GM19452 (cell line): ENCODE data around the gene VPS16.
"Not testable (repeated sequence)": the region's sequence is repeated elsewhere in the genome, so short reads cannot be mapped to it uniquely, and the experiment has no call there.

Experiments
- ATAC-seq: cut with Tn5 transposase; IDR thresholded peaks from one replicate; pipeline ENCODE4 v1.9.1; 2021; ENCODE audit not compliant: unreplicated experiment

The VPS16 gene

DNA sequence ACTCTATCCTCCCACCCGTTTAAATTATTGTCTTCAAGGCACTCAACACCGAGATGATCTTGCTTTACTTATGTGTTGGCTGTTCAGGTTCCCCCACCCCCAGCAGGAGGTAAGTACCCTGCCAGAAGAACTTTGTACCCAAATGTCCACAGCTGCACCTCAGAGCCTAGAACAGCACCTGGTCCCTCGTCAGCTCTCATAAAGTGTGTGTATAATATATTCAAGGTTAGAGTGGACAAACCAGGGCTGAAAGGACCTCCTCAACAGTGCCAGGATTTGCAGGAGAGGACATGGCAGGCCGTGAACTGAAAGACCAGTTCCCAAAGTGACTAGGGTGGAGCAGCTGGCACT lies 34.2 kb upstream of the VPS16 start:
- ATAC-seq = no peak

DNA sequence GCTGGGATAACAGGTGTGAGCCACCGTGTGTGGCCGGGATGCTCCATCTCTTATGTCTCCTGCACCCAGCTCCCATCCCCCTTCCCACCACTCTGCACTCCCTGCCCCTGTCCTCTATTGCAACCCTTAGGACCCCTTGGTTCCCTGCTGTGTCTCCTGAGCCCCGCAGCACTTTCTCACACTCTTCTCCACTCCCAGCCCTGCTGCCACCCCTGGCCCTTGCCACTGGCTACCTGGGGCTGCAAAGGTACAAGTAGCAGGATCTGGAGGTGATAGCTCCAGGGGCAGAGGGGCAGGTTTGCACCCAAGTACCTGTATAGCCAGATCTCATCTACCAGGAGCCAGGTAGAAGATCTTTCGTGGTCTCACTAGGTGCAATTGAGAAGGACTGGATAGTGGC lies 33.5 kb upstream of the VPS16 start:
- no peak for ATAC-seq

GRCh38 chr20:2807929-2808328 lies 32.6 kb upstream of the VPS16 start:
- ATAC-seq = not testable (repeated sequence)

DNA sequence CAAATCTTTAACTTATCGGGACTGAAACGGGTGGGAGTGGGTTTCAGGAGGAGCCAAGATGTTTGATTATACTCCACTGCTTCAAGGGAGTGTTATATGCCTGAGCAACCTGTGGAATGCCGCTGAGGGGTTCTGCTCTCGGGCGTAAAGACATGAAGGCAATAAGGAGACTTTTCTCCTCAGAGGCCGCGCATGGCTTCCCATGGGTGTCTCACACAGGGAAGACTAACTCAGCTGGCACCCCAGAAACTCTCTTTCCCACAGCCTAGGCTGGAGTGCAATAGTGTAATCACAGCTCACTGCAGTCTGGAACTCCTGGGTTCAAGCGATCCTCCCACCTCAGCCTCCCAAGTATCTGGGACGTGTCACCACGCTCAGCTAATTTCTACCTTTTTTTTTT lies 30.9 kb upstream of the VPS16 start:
- no peak for ATAC-seq

- ATAC-seq = no peak
Observed at GRCh38 chr20:2812189-2812588, 28.4 kb upstream of the VPS16 start.

- no peak for ATAC-seq
Observed at GRCh38 chr20:2814076-2814475, 26.5 kb upstream of the VPS16 start.

GRCh38 chr20:2814587-2815051 lies 25.9 kb upstream of the VPS16 start, which contains the start of gene C20orf141:
Gene C20orf141, plus strand, starts transcription at chr20:2814987. Its CDS starts 198 bp downstream, at chr20:2815185.
- no peak for ATAC-seq

DNA sequence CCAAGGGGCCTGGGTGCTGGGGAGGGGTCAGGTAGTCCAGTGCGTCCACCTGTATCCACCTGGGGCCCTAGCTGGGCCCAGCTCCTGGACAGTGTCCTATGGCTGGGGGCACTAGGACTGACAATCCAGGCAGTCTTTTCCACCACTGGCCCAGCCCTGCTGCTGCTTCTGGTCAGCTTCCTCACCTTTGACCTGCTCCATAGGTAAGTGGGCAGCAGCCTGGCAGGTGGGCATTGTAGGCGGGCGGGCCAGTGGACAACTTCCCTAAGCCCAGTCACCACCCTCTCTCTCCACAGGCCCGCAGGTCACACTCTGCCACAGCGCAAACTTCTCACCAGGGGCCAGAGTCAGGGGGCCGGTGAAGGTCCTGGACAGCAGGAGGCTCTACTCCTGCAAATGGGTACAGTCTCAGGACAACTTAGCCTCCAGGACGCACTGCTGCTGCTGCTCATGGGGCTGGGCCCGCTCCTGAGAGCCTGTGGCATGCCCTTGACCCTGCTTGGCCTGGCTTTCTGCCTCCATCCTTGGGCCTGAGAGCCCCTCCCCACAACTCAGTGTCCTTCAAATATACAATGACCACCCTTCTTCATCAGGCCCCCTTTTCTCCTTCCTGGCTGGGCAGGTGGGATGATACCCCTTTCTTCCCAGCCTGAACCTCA lies 25.2 kb upstream of the VPS16 start:
- no peak for ATAC-seq

DNA sequence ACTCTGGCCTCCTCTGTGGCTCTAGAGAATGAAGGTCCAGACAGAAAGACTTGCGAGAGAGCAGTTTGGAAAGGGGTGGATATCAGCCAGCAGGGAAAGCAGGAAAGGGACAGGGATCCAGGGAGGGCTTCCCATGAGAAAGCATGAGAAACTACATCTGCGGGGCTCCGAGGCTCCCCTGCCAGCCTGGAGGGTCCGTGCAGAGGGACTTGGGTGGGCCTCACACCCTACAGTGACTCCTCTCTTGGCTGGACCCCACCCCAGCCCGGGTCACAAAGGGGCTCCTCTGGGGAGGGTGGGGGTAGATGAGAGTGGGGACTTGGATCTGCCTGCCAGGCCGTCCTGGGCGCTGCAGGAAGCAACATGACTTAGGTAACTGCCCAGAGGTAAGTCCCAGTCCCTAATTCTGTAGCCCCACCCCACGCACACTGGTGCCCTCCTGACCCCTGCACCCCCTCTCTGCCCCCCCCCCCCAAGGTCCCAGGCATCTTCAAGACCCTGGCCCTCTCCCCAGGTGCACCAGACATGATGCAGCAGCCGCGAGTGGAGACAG lies 24.4 kb upstream of the VPS16 start, which contains the start of gene TMEM239:
TSS of gene TMEM239 (plus strand) at position 335 of the 553 bp plus-strand sequence. CDS start at position 526, 191 bp downstream.
- ATAC-seq = no peak

DNA sequence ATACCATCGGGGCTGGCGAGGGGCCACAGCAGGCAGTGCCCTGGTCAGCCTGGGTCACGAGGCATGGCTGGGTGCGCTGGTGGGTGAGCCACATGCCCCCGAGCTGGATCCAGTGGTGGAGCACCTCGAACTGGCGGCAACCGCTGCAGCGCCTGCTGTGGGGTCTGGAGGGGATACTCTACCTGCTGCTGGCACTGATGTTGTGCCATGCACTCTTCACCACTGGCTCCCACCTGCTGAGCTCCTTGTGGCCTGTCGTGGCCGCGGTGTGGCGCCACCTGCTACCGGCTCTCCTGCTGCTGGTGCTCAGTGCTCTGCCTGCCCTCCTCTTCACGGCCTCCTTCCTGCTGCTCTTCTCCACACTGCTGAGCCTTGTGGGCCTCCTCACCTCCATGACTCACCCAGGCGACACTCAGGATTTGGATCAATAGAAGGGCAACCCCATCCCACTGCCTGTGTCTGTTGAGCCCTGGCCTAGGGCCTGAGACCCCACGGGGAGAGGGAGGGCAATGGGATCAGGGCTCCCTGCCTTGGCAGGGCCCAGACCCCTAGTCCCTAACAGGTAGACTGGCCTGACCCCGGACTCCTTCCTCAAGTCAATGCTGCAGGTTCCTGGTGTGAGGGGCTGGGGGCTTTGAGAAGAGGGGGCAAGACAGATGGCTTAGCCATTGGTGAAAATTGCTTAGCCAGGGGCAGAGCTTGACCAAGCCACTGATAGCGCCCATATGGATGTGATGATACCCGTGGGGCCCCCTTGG lies 23.8 kb upstream of the VPS16 start:
- no peak for ATAC-seq

- no peak for ATAC-seq
Observed at GRCh38 chr20:2817341-2817726, 23.2 kb upstream of the VPS16 start.

- ATAC-seq = no peak
Observed at GRCh38 chr20:2817891-2818595, 22.5 kb upstream of the VPS16 start.

DNA sequence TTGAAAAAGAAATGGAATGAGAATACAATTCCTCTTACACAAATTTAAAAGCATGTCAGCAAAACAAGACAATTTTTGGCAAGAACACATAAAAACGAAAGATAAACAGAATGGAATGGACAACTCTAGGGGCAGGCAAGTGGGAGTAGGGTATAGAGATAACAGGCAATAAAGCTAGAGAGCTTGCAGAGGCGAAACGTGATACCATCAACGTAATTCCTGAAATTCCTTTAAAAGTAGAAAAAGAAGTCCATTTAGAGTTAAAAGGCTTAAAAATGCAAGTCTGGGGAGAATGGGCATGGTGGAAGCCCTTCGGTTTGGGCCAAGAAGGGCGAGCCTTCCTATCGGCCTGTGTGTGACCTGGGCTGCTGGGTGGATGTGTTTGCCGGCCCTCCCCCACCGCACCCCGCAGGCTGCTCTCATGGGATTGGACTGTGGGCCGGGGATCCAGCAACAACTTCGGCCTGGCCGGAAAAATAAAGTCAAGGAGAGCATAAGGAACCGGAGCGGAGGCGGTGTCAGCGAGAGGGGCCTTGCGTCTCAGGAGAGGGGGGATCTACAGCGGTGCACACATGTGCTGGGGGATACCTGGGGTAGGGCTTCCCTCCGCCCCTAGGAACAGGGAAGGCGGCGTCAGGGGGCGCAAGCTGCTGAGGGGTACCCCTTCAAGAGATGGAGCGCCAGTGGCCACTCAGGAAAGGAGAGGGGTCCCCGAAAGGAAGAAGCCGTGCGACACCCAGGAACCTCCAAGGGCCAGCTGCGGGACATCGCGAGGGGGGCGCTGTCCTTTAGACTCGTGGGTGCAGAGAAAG lies 20.3 kb upstream of the VPS16 start:
- no peak for ATAC-seq

GRCh38 chr20:2820896-2821869 lies 19.4 kb upstream of the VPS16 start:
- no peak for ATAC-seq

GRCh38 chr20:2822073-2822472 lies 18.5 kb upstream of the VPS16 start:
- no peak for ATAC-seq

- ATAC-seq = no peak
Observed at GRCh38 chr20:2825761-2826160, 14.8 kb upstream of the VPS16 start.

- no peak for ATAC-seq
Observed at GRCh38 chr20:2826655-2827054, 13.9 kb upstream of the VPS16 start.

GRCh38 chr20:2829376-2829775 lies 11.2 kb upstream of the VPS16 start:
- ATAC-seq = no peak

DNA sequence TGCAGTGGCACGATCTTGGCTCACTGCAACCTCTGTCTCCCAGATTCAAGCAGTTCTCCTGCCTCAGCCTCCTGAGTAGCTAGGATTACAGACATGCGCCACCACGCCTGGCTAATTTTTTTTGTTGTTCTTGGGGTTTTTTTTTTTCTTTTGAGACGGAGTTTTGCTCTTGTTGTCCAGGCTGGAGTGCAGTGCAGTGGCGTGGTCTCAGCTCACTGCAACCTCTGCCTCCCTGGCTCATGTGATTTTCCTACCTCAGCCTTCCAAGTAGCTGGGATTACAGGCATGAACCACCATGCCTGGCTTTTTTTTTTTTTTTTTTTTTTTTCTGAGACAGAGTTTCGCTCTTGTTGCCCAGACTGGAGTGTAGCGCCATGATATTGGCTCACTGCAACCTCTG lies 9.3 kb upstream of the VPS16 start:
- ATAC-seq = not testable (repeated sequence)
